Astrocyte (in vitro differentiated cells and primary cell): Measurements from ENCODE around the gene RAET1E.
"Not testable (repeated sequence)": the region's sequence is repeated elsewhere in the genome, so short reads cannot be mapped to it uniquely, and the experiment has no call there.

Experiments used
- EZH2 ChIP-seq: IDR thresholded peaks from 2 replicates; pipeline ENCODE4 v1.6.1; 2012; ENCODE audit warnings: mild to moderate bottlenecking, low read length, inconsistent platforms; ENCODE audit not compliant: insufficient read depth
- TF ChIP-seq, protein P1 (sequence below): IDR thresholded peaks from 2 replicates; pipeline ENCODE4 v1.5.1; 2011; ENCODE audit warnings: low read depth, mild to moderate bottlenecking, inconsistent platforms, low read length, moderate library complexity; ENCODE audit not compliant: insufficient read depth

DNA sequence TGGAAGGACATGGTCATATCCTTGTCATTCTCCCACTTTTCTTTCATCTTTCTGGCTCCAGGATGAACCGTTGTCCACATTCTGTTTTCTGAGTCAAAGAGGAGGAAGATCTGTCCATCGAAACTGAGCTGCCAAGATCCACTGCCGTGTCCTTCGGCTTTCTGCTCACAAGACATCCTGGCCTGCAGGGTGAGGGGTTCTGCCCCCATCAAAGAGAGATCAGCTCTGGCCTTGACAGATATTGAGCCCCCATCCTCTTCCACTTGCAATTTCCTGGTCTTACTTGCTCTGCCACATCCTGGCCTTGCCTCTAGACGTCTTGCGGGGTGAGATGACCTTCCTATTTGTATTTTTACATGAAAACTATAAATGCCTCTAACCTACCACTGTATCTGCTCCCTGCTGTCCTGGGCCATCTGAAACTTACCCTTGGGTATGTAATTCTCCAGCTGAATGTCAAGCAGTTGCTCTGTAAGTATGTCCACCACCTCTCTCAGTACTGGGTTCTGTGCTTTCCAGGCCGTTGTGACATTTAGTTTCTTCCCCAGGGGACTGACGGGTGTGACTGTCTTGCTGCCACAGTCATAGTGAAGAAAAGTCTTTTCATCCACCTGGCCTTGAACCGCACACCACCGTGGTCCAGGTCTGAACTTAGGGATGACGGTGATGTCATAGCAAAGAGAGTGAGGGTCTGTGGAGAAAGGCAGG, 21.4 kb upstream of the RAET1E start:
- TF ChIP-seq, protein P1, sequence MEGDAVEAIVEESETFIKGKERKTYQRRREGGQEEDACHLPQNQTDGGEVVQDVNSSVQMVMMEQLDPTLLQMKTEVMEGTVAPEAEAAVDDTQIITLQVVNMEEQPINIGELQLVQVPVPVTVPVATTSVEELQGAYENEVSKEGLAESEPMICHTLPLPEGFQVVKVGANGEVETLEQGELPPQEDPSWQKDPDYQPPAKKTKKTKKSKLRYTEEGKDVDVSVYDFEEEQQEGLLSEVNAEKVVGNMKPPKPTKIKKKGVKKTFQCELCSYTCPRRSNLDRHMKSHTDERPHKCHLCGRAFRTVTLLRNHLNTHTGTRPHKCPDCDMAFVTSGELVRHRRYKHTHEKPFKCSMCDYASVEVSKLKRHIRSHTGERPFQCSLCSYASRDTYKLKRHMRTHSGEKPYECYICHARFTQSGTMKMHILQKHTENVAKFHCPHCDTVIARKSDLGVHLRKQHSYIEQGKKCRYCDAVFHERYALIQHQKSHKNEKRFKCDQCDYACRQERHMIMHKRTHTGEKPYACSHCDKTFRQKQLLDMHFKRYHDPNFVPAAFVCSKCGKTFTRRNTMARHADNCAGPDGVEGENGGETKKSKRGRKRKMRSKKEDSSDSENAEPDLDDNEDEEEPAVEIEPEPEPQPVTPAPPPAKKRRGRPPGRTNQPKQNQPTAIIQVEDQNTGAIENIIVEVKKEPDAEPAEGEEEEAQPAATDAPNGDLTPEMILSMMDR = not testable (repeated sequence)
- TF ChIP-seq EZH2 = not testable (repeated sequence)
